ENCODE data around the gene FGD5.

DNA sequence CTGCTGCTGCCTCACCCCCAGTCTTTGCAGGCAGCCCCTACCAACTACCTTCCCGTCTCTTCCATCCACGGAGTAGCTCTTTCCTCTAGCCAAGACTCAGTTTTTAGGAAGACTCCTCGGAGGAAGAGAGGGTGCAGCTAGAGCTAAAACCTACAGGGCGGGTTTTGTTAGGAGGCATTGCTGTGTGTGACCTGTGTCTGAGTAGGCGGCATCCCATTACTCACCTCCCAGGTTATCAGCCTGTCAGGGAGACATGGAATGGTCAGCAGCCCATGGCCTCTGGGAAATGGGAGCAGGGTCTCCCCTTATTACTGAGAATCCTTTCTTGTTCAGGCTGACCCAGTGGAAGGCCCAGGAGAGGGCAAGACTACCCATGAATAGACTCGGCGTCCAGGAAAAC, 43.8 kb upstream of the FGD5 start:
- TF ChIP-seq, protein P1, sequence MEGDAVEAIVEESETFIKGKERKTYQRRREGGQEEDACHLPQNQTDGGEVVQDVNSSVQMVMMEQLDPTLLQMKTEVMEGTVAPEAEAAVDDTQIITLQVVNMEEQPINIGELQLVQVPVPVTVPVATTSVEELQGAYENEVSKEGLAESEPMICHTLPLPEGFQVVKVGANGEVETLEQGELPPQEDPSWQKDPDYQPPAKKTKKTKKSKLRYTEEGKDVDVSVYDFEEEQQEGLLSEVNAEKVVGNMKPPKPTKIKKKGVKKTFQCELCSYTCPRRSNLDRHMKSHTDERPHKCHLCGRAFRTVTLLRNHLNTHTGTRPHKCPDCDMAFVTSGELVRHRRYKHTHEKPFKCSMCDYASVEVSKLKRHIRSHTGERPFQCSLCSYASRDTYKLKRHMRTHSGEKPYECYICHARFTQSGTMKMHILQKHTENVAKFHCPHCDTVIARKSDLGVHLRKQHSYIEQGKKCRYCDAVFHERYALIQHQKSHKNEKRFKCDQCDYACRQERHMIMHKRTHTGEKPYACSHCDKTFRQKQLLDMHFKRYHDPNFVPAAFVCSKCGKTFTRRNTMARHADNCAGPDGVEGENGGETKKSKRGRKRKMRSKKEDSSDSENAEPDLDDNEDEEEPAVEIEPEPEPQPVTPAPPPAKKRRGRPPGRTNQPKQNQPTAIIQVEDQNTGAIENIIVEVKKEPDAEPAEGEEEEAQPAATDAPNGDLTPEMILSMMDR (IDR thresholded peaks at IDR 0.05) = no peak
- no peak for TF ChIP-seq POLR2A (IDR thresholded peaks at IDR 0.05)

Measured in vagina (tissue), 2 donors.